Stimulated activated CD4-positive, alpha-beta T cell treated with anti-CD3 and anti-CD28 coated beads, Interleukin-4, amount 100 ng/mL, for 1 hour (primary cell): Measurements from ENCODE around the gene TMEM63B.
"Not testable (repeated sequence)": the region's sequence is repeated elsewhere in the genome, so short reads cannot be mapped to it uniquely, and the experiment has no call there.

Source experiments
- DNase-seq: peaks from one replicate; pipeline ENCODE4 v3.0.0-alpha.2; 2020

TMEM63B gene

GRCh38 chr6:44172731-44173500, 45.6 kb downstream of the TMEM63B start:
- DNase-seq: peak; percentile 77

- no peak for DNase-seq
Measured at GRCh38 chr6:44176130-44176761, 48.9 kb downstream of the TMEM63B start.

GRCh38 chr6:44176762-44177509, 49.6 kb downstream of the TMEM63B start:
- no peak for DNase-seq

- DNase-seq: no peak
Measured at GRCh38 chr6:44177691-44178423, 50.5 kb downstream of the TMEM63B start.

GRCh38 chr6:44178424-44179071, 51.2 kb downstream of the TMEM63B start:
- no peak for DNase-seq

GRCh38 chr6:44179072-44179536, 51.8 kb downstream of the TMEM63B start:
- DNase-seq: no peak

- no peak for DNase-seq
Measured at GRCh38 chr6:44179648-44180047, 52.3 kb downstream of the TMEM63B start.

- DNase-seq: no peak
Measured at GRCh38 chr6:44180406-44180805, 53.1 kb downstream of the TMEM63B start.

GRCh38 chr6:44180886-44181285, 53.5 kb downstream of the TMEM63B start:
- no peak for DNase-seq

- not testable (repeated sequence) for DNase-seq
Measured at GRCh38 chr6:44181784-44182183, 54.4 kb downstream of the TMEM63B start.

GRCh38 chr6:44182911-44183390, 55.6 kb downstream of the TMEM63B start:
- DNase-seq: no peak

- no peak for DNase-seq
Measured at GRCh38 chr6:44183783-44184182, 56.4 kb downstream of the TMEM63B start.

GRCh38 chr6:44185356-44185755, 58.0 kb downstream of the TMEM63B start:
- not testable (repeated sequence) for DNase-seq

- no peak for DNase-seq
Measured at GRCh38 chr6:44185953-44186634, 58.7 kb downstream of the TMEM63B start.

GRCh38 chr6:44186635-44187025, 59.3 kb downstream of the TMEM63B start:
- DNase-seq: no peak

GRCh38 chr6:44188819-44189218, 61.5 kb downstream of the TMEM63B start:
- no peak for DNase-seq

- DNase-seq: no peak
Measured at GRCh38 chr6:44189257-44189656, 61.9 kb downstream of the TMEM63B start.

GRCh38 chr6:44190715-44191114, 63.4 kb downstream of the TMEM63B start:
- no peak for DNase-seq

- no peak for DNase-seq
Measured at GRCh38 chr6:44192428-44193041, 65.2 kb downstream of the TMEM63B start.

- no peak for DNase-seq
Measured at GRCh38 chr6:44193307-44193910, 66.1 kb downstream of the TMEM63B start.

GRCh38 chr6:44194326-44194725, 67.0 kb downstream of the TMEM63B start:
- DNase-seq: no peak
